ENCODE results near the gene ROBO1.
A peak's percentile ranks its signal among the peaks of the same experiment; 100 is the strongest.
"Not testable (repeated sequence)": the region's sequence is repeated elsewhere in the genome, so short reads cannot be mapped to it uniquely, and the experiment has no call there.

The ROBO1 gene

GRCh38 chr3:79217096-79217495, 550.7 kb downstream of the ROBO1 start:
- no peak for DNase-seq

GRCh38 chr3:79215286-79215685, 552.5 kb downstream of the ROBO1 start:
- DNase-seq = no peak

GRCh38 chr3:79211586-79212359, 556.0 kb downstream of the ROBO1 start:
- DNase-seq = no peak

- DNase-seq = no peak
These were observed 563.4 kb downstream of the ROBO1 start for GRCh38 chr3:79204351-79204750.

GRCh38 chr3:79203144-79203519, 564.7 kb downstream of the ROBO1 start:
- no peak for DNase-seq

GRCh38 chr3:79202471-79203143, 565.2 kb downstream of the ROBO1 start:
- DNase-seq = no peak

GRCh38 chr3:79200456-79200855, 567.3 kb downstream of the ROBO1 start:
- DNase-seq = no peak

GRCh38 chr3:79199966-79200365, 567.8 kb downstream of the ROBO1 start:
- no peak for DNase-seq

- peak; percentile 50 to 84 for DNase-seq
These were observed 580.4 kb downstream of the ROBO1 start for GRCh38 chr3:79187426-79187825.

- DNase-seq = no peak
These were observed 583.5 kb downstream of the ROBO1 start for GRCh38 chr3:79184251-79184650.

- no peak for DNase-seq
These were observed 584.3 kb downstream of the ROBO1 start for GRCh38 chr3:79183496-79183895.

- DNase-seq = peak; percentile 79 to 92
These were observed 589.2 kb downstream of the ROBO1 start for GRCh38 chr3:79178471-79179180.

GRCh38 chr3:79175870-79176269, 591.9 kb downstream of the ROBO1 start:
- DNase-seq = peak; percentile 59 to 88

GRCh38 chr3:79173259-79173658, 594.5 kb downstream of the ROBO1 start:
- DNase-seq = not testable (repeated sequence)

- DNase-seq = no peak
These were observed 595.6 kb downstream of the ROBO1 start for GRCh38 chr3:79172241-79172640.

GRCh38 chr3:79170021-79170420, 597.8 kb downstream of the ROBO1 start:
- no peak for DNase-seq

GRCh38 chr3:79167651-79168416, 600.0 kb downstream of the ROBO1 start:
- peak; percentile 77 to 88 for DNase-seq

GRCh38 chr3:79162653-79163052, 605.1 kb downstream of the ROBO1 start:
- DNase-seq = no peak

GRCh38 chr3:79161941-79162340, 605.9 kb downstream of the ROBO1 start:
- peak in 1 of 2 experiments; percentile 46 for DNase-seq

GRCh38 chr3:79160421-79160820, 607.4 kb downstream of the ROBO1 start:
- DNase-seq = no peak

GRCh38 chr3:79159736-79160135, 608.1 kb downstream of the ROBO1 start:
- peak in 1 of 2 experiments; percentile 82 for DNase-seq

GRCh38 chr3:79157191-79157590, 610.6 kb downstream of the ROBO1 start:
- peak; percentile 57 to 85 for DNase-seq

GRCh38 chr3:79154865-79155264, 612.9 kb downstream of the ROBO1 start:
- DNase-seq = peak; percentile 63 to 84

Data from NCI-H446 (cell line).